PC-3 (cell line): Measurements from ENCODE around the gene PLSCR4. TPM values are rescaled to one million over a fixed set of nuclear protein-coding genes. Genes with fewer than 3 reads are reported as not detected.
"Not testable (repeated sequence)": the region's sequence is repeated elsewhere in the genome, so short reads cannot be mapped to it uniquely, and the experiment has no call there.

Experiments
- ATAC-seq: fragments of 200-7000 bp; cut with Tn5 transposase; 2 replicates; pipeline ENCODE4 v1.9.1; 2020; ENCODE audit warnings: mild to moderate bottlenecking, moderate library complexity
- Bru-seq: library from RNA; stranded (reverse); fragments of 400-500 nt; gene quantifications from one replicate; lab custom pipeline; 2021; lab: Mats Ljungman, UMichigan
- BruChase-seq, 2 experiments: library from RNA; stranded (reverse); fragments of 400-500 nt; gene quantifications; one replicate each; lab custom pipeline; 2021; lab: Mats Ljungman, UMichigan
- BruUV-seq: library from RNA; stranded (reverse); fragments of 400-500 nt; replicated peaks from 2 replicates; lab custom pipeline; 2021; lab: Mats Ljungman, UMichigan
- CTCF ChIA-PET: fragments of 300-600 bp; sonication (Branson Sonifier 250); formaldehyde crosslinking; loops from one replicate; lab custom pipeline; 2022; ENCODE audit warnings: antibody characterized with exemption; lab: Charles Lee
- POLR2A ChIA-PET: fragments of 300-600 bp; sonication (Branson Sonifier 250); formaldehyde crosslinking; loops from one replicate; lab custom pipeline; 2022; ENCODE audit warnings: antibody characterized with exemption; ENCODE audit not compliant: unreplicated experiment; lab: Charles Lee
- DNase-seq: peaks from one replicate; pipeline ENCODE4 v3.0.0-alpha.2; 2015
- H2AFZ ChIP-seq: fragments of 300-600 bp; sonication (generic); 2 replicates; pipeline ENCODE4 v1.6.0; 2016; ENCODE audit warnings: antibody characterized with exemption, low read length
- H3F3A ChIP-seq: fragments of 300-600 bp; sonication (generic); one replicate; pipeline ENCODE4 v1.6.0; 2017; ENCODE audit warnings: antibody characterized with exemption, low read length, control low read depth, mild to moderate bottlenecking; ENCODE audit not compliant: unreplicated experiment
- H3K27ac ChIP-seq: fragments of 300-600 bp; sonication (generic); 2 replicates; pipeline ENCODE4 v1.5.1; 2016; ENCODE audit warnings: mild to moderate bottlenecking, low read length
- H3K27me3 ChIP-seq: fragments of 300-600 bp; sonication (generic); 2 replicates; pipeline ENCODE4 v1.6.1; 2016; ENCODE audit warnings: low read length, mixed read lengths
- H3K36me3 ChIP-seq: fragments of 300-600 bp; sonication (generic); 2 replicates; pipeline ENCODE4 v1.6.1; 2016; ENCODE audit warnings: low read depth, mixed run types, low read length, mixed read lengths
- H3K4me1 ChIP-seq: fragments of 300-600 bp; sonication (generic); 2 replicates; pipeline ENCODE4 v1.5.1; 2016; ENCODE audit warnings: low read length; ENCODE audit not compliant: insufficient read depth
- H3K4me2 ChIP-seq: fragments of 300-600 bp; sonication (generic); 2 replicates; pipeline ENCODE4 v1.6.0; 2016; ENCODE audit warnings: low read length
- H3K4me3 ChIP-seq: fragments of 300-600 bp; sonication (generic); 2 replicates; pipeline ENCODE4 v1.5.1; 2016; ENCODE audit warnings: mild to moderate bottlenecking, low read length, mixed read lengths
- H3K79me2 ChIP-seq: fragments of 300-600 bp; sonication (generic); 2 replicates; pipeline ENCODE4 v1.6.1; 2017; ENCODE audit warnings: low read length, mixed read lengths
- H3K9ac ChIP-seq: fragments of 300-600 bp; sonication (generic); 2 replicates; pipeline ENCODE4 v1.6.0; 2016; ENCODE audit warnings: mild to moderate bottlenecking, low read length
- H3K9me2 ChIP-seq: fragments of 300-600 bp; sonication (generic); replicated peaks from 2 replicates; pipeline ENCODE4 v1.6.1; 2016; ENCODE audit warnings: mixed run types, low read length, mixed read lengths
- H3K9me3 ChIP-seq: fragments of 300-600 bp; sonication (generic); 2 replicates; pipeline ENCODE4 v1.6.1; 2016; ENCODE audit warnings: low read length, mixed read lengths
- H4K20me1 ChIP-seq: fragments of 300-600 bp; sonication (generic); 2 replicates; pipeline ENCODE4 v1.6.1; 2016; ENCODE audit warnings: low read length, mixed read lengths
- CTCF ChIP-seq: fragments of 300-600 bp; sonication (generic); conservative IDR thresholded peaks from 2 replicates; pipeline ENCODE4 v1.5.1; 2017; ENCODE audit warnings: antibody characterized with exemption, low read depth, mild to moderate bottlenecking, low read length
- EZH2 ChIP-seq: fragments of 300-600 bp; sonication (generic); IDR thresholded peaks from one replicate; pipeline ENCODE4 v1.6.1; 2017; ENCODE audit warnings: antibody characterized with exemption, mild to moderate bottlenecking, low read length; ENCODE audit not compliant: unreplicated experiment
- EZH2phosphoT487 ChIP-seq: fragments of 300-600 bp; sonication (generic); IDR thresholded peaks from 2 replicates; pipeline ENCODE4 v1.6.1; 2018; ENCODE audit warnings: mild to moderate bottlenecking, antibody characterized with exemption, low read length, borderline replicate concordance
- intact Hi-C: fragments of 100-400 bp; cut with micrococcal nuclease; formaldehyde crosslinking; loops from 2 replicates; pipeline ENCODE4 v1.9.0; 2023
- long read RNA-seq: library from polyadenylated mRNA; unstranded; transcript quantifications from one replicate; pipeline ENCODE4 v2.0.0, GENCODE V29; 2021; ENCODE audit not compliant: unreplicated experiment
- total RNA-seq: library from RNA; depleted of rRNA; stranded (reverse); fragments of >200 nt; gene quantifications from 2 replicates; pipeline ENCODE4 v1.2.3, GENCODE V29; 2014; rRNA removed

Gene PLSCR4
- 0.69 and 0.84 TPM in 2 replicates for total RNA-seq
- Bru-seq, nascent RNA, result percentile 62 among the genes with signal in this experiment
- BruChase-seq, experiment 1, labeled RNA remaining after a 6-hour chase, result percentile 59 among the genes with signal in this experiment
- BruChase-seq, experiment 2, labeled RNA remaining after a 2-hour chase, result percentile 81 among the genes with signal in this experiment
- long read RNA-seq, transcript PLSCR4-201 (9 exons, 3,303 nt), result major isoform, 24 of 50 reads
- long read RNA-seq, partial matches to known transcripts, result 6 of 50 reads
- long read RNA-seq, other reads (novel, unspliced or antisense), result 13 of 50 reads

GRCh38 chr3:146250449-146251382 lies at the start of gene PLSCR4:
PLSCR4 (minus strand) TSS chr3:146251105; CDS start chr3:146222071, 29,034 bp downstream.
- TF ChIP-seq CTCF (no peak), EZH2phosphoT487 (no peak), EZH2 (no peak)
- no peaks in the 10 kb centered on the region for H4K20me1 ChIP-seq
- H3K36me3 ChIP-seq, result no peaks in the 10 kb centered on the region
- H2AFZ ChIP-seq, result peak within 1 kb of the TSS; percentile 100
- BruUV-seq, result no TSS peak
- peak; percentile 83 for ATAC-seq
- H3K27ac ChIP-seq, result 0 out of 2 replicates have a peak within 1 kb of the TSS, but pooled peaks have one; percentile 10
- no peaks in the 10 kb centered on the region for H3F3A ChIP-seq
- H3K4me1 ChIP-seq, result peaks cover 5% of the 10 kb centered on the region
- peak; percentile 66 for DNase-seq
- H3K4me3 ChIP-seq, result peak within 1 kb of the TSS; percentile 98
- POLR2A ChIA-PET, result no interaction called here
- intact Hi-C loops, result no loop called here
- H3K79me2 ChIP-seq, result no peaks in the 10 kb centered on the region
- CTCF ChIA-PET, result no interaction called here
- H3K4me2 ChIP-seq, result peak within 1 kb of the TSS; percentile 79
- H3K9me3 ChIP-seq, result no peaks in the 10 kb centered on the region
- H3K9ac ChIP-seq, result peak within 1 kb of the TSS; percentile 67
- H3K27me3 ChIP-seq, result no peaks in the 10 kb centered on the region
- H3K9me2 ChIP-seq, result no peaks in the 10 kb centered on the region

GRCh38 chr3:146293401-146293800 lies 42.5 kb upstream of the PLSCR4 start:
- intact Hi-C loops, H3K9ac ChIP-seq, H3K27me3 ChIP-seq, H3K4me1 ChIP-seq, H4K20me1 ChIP-seq, ATAC-seq, H3K36me3 ChIP-seq, BruUV-seq, H2AFZ ChIP-seq, H3K27ac ChIP-seq, H3K9me3 ChIP-seq, H3K4me2 ChIP-seq, DNase-seq, H3K4me3 ChIP-seq, H3K9me2 ChIP-seq, H3K79me2 ChIP-seq, H3F3A ChIP-seq, POLR2A ChIA-PET: not testable (repeated sequence)
- CTCF ChIA-PET, result interaction anchor here (0.7 kb wide), 1 partner anchor 15 kb away, joined by 5 read pairs; no protein-coding TSS in a partner anchor

- ChIA-PET POLR2A (no interaction called here), CTCF (no interaction called here)
- Histone ChIP-seq H3K27ac (no peak overlapping the region), H3K79me2 (no peaks in the 10 kb centered on the region), H3K36me3 (no peaks in the 10 kb centered on the region), H3K9ac (no peak overlapping the region), H3K9me3 (no peaks in the 10 kb centered on the region), H3K4me2 (no peak overlapping the region), H2AFZ (no peak overlapping the region), H3K4me1 (no peaks in the 10 kb centered on the region), H3K27me3 (no peaks in the 10 kb centered on the region), H3F3A (no peaks in the 10 kb centered on the region), H4K20me1 (no peaks in the 10 kb centered on the region), H3K4me3 (no peak overlapping the region), H3K9me2 (no peaks in the 10 kb centered on the region)
- TF ChIP-seq CTCF, result no peak
- no peak for TF ChIP-seq EZH2phosphoT487
- no peak for TF ChIP-seq EZH2
- ATAC-seq (no peak), DNase-seq (no peak)
- intact Hi-C loops, result no loop called here
- no TSS peak for BruUV-seq
Observed at GRCh38 chr3:146283781-146284445, 33.0 kb upstream of the PLSCR4 start.
